ENCODE data around the gene ITGAE.

- TF ChIP-seq CTCF (IDR thresholded peaks at IDR 0.05) (no peak), POLR2AphosphoS5 (IDR thresholded peaks at IDR 0.05) (no peak)
Observed at GRCh38 chr17:3803308-3803640, 2.3 kb upstream of the ITGAE start.

Measured in prostate gland (tissue), 2 donors.